Peyer's patch (tissue), 4 donors: ENCODE measurements around the gene SPTB.

Experiments used
- CTCF ChIP-seq, 6 experiments: fragments of 450-650 bp in 4 of 6; fragments of 200-600 bp in 2 of 6; sonication (generic) in 1 of 6; IDR thresholded peaks; one replicate each; pipeline ENCODE4 v1.5.1; 2017 to 2019; ENCODE audit warnings: antibody characterized with exemption in 6 of 6, mild to moderate bottlenecking in 3 of 6, moderate library complexity in 1 of 6
- POLR2A ChIP-seq, 2 donors: fragments of 450-650 bp; IDR thresholded peaks; one replicate each; pipeline ENCODE4 v1.5.1; 2017; ENCODE audit warnings: antibody characterized with exemption in 2 of 2, mild to moderate bottlenecking in 2 of 2, moderate library complexity in 2 of 2

- TF ChIP-seq CTCF (IDR thresholded peaks at IDR 0.05) (no peak), POLR2A (IDR thresholded peaks at IDR 0.05) (no peak)
These were observed 68.0 kb downstream of the SPTB start for GRCh38 chr14:64811676-64812075.
